Measurements from ENCODE around the gene ACSS1.

ACSS1 gene

GRCh38 chr20:25058051-25058846 lies at the start of gene ACSS1:
TSS of gene ACSS1 (minus strand) at chr20:25058139. CDS start at chr20:25058102, 37 bp downstream.
- DNase-seq (ENCODE audit: low read depth in 2 of 2): peak; percentile 47 to 56

- no peak for DNase-seq (ENCODE audit: low read depth in 2 of 2)
Observed at GRCh38 chr20:25103526-25103925, 45.6 kb upstream of the ACSS1 start.

- no peak for DNase-seq (ENCODE audit: low read depth in 2 of 2)
Observed at GRCh38 chr20:25100914-25101313, 43.0 kb upstream of the ACSS1 start.

GRCh38 chr20:25099601-25100140 lies 41.7 kb upstream of the ACSS1 start:
- DNase-seq (ENCODE audit: low read depth in 2 of 2): no peak

GRCh38 chr20:25097498-25097897 lies 39.6 kb upstream of the ACSS1 start:
- DNase-seq (ENCODE audit: low read depth in 2 of 2): no peak

GRCh38 chr20:25090492-25091429 lies 32.8 kb upstream of the ACSS1 start:
- peak; percentile 23 to 38 for DNase-seq (ENCODE audit: low read depth in 2 of 2)

- no peak for DNase-seq (ENCODE audit: low read depth in 2 of 2)
Observed at GRCh38 chr20:25089662-25090061, 31.7 kb upstream of the ACSS1 start.

- no peak for DNase-seq (ENCODE audit: low read depth in 2 of 2)
Observed at GRCh38 chr20:25089096-25089495, 31.2 kb upstream of the ACSS1 start.

- DNase-seq (ENCODE audit: low read depth in 2 of 2): no peak
Observed at GRCh38 chr20:25088267-25088666, 30.3 kb upstream of the ACSS1 start.

GRCh38 chr20:25087186-25087929 lies 29.4 kb upstream of the ACSS1 start:
- DNase-seq (ENCODE audit: low read depth in 2 of 2): no peak

GRCh38 chr20:25085756-25086495 lies 28.0 kb upstream of the ACSS1 start:
- no peak for DNase-seq (ENCODE audit: low read depth in 2 of 2)

GRCh38 chr20:25084626-25085187 lies 26.8 kb upstream of the ACSS1 start:
- no peak for DNase-seq (ENCODE audit: low read depth in 2 of 2)

GRCh38 chr20:25083773-25084625 lies 26.1 kb upstream of the ACSS1 start:
- DNase-seq (ENCODE audit: low read depth in 2 of 2): no peak

GRCh38 chr20:25083141-25083772 lies 25.3 kb upstream of the ACSS1 start:
- no peak for DNase-seq (ENCODE audit: low read depth in 2 of 2)

GRCh38 chr20:25082498-25082873 lies 24.5 kb upstream of the ACSS1 start:
- no peak for DNase-seq (ENCODE audit: low read depth in 2 of 2)

GRCh38 chr20:25081730-25082497 lies 24.0 kb upstream of the ACSS1 start, which contains the start of gene VSX1:
TSS of gene VSX1 (minus strand) at chr20:25082141. CDS start at chr20:25082096, 45 bp downstream.
- no peak for DNase-seq (ENCODE audit: low read depth in 2 of 2)

- DNase-seq (ENCODE audit: low read depth in 2 of 2): peak in 1 of 2 donors; percentile 41
Observed at GRCh38 chr20:25081065-25081729, 23.3 kb upstream of the ACSS1 start.

- no peak for DNase-seq (ENCODE audit: low read depth in 2 of 2)
Observed at GRCh38 chr20:25079171-25079570, 21.2 kb upstream of the ACSS1 start.
